GM12892 (cell line): ENCODE measurements around the gene BAIAP3. TPM values are rescaled to one million over a fixed set of nuclear protein-coding genes. Genes with fewer than 3 reads are reported as not detected.

Experiments used
- DNase-seq: peaks from one replicate; pipeline ENCODE4 v3.0.0; 2011; ENCODE audit not compliant: insufficient read length
- FAIRE-seq: peaks from 2 replicates; lab custom pipeline; 2011; peaks lifted over from hg19 to GRCh38; lab: Jason Lieb, UNC
- POLR2A ChIP-seq: IDR thresholded peaks from 2 replicates; pipeline ENCODE4 v1.6.1; 2011; ENCODE audit warnings: low read depth, low read length, control low read depth
- POLR2AphosphoS5 ChIP-seq: IDR thresholded peaks from 2 replicates; pipeline ENCODE4 v1.6.1; 2011; ENCODE audit warnings: low read depth, low read length, control low read depth
- TAF1 ChIP-seq: IDR thresholded peaks from 2 replicates; pipeline ENCODE4 v1.6.1; 2011; ENCODE audit warnings: low read depth, mild to moderate bottlenecking, control low read depth, low read length, borderline replicate concordance
- polyA plus RNA-seq: library from polyadenylated mRNA; unstranded; fragments of >200 nt; gene quantifications from one replicate; pipeline ENCODE4 v1.2.1, GENCODE V29; 2012; ENCODE audit warnings: missing spikeins, inconsistent platforms; ENCODE audit not compliant: missing spikeins

BAIAP3 gene, protein sequence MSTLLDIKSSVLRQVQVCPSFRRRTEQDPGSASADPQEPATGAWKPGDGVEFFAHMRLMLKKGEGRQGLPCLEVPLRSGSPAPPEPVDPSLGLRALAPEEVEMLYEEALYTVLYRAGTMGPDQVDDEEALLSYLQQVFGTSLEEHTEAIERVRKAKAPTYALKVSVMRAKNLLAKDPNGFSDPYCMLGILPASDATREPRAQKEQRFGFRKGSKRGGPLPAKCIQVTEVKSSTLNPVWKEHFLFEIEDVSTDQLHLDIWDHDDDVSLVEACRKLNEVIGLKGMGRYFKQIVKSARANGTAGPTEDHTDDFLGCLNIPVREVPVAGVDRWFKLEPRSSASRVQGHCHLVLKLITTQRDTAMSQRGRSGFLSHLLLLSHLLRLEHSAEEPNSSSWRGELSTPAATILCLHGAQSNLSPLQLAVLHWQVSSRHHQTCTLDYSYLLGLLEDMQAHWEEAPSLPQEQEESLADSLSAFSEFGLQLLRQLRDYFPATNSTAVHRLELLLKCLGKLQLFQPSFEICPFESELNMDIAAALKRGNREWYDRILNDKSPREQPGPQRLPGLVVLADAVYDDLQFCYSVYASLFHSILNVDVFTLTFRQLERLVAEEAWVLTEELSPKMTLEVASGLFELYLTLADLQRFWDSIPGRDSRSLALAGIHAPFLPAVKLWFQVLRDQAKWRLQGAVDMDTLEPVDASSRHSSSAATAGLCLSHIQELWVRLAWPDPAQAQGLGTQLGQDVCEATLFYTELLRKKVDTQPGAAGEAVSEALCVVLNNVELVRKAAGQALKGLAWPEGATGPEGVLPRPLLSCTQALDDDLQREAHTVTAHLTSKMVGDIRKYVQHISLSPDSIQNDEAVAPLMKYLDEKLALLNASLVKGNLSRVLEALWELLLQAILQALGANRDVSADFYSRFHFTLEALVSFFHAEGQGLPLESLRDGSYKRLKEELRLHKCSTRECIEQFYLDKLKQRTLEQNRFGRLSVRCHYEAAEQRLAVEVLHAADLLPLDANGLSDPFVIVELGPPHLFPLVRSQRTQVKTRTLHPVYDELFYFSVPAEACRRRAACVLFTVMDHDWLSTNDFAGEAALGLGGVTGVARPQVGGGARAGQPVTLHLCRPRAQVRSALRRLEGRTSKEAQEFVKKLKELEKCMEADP
- polyA plus RNA-seq = 0.36 TPM

DNA sequence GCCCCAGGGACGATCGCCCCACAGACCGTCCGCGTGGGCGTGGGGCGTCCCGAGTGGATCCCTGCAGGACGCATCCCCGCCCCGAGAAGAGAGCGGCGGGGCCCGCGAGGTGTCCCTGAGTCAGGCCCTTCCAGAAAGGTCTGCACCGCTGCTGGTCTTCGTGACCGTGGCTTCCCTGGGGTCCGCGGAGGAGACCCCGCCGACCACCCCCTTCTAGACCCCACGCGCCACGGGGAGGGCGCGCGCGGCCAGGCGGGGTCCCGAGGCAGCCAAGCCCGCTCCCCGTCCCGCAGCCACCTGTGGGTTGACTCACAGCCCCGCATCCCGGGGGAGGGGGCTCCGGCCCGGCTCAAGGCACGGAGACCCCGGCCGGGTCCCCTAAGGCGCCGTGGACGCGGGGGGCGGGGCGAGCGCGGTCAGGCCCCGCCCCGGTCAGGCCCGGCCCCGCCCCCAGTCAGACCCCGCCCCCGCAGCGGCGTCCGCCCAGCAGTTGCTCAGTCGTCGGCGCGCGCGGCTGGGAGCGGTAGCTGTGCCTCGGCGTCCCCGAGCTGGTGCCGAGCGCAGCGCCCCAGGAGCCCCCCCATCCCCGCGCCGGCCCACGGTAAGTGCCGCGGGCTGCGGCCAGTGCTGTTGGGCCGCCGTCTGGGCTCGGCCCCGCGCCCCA is at the start of gene BAIAP3:
TSS of gene BAIAP3 (plus strand) at position 497 of the 664 bp plus-strand sequence. CDS start 4,905 bp downstream, outside the sequence.
- FAIRE-seq (no peak), DNase-seq (peak; percentile 64)
- TF ChIP-seq POLR2AphosphoS5 (no peak), POLR2A (no peak), TAF1 (no peak)

DNA sequence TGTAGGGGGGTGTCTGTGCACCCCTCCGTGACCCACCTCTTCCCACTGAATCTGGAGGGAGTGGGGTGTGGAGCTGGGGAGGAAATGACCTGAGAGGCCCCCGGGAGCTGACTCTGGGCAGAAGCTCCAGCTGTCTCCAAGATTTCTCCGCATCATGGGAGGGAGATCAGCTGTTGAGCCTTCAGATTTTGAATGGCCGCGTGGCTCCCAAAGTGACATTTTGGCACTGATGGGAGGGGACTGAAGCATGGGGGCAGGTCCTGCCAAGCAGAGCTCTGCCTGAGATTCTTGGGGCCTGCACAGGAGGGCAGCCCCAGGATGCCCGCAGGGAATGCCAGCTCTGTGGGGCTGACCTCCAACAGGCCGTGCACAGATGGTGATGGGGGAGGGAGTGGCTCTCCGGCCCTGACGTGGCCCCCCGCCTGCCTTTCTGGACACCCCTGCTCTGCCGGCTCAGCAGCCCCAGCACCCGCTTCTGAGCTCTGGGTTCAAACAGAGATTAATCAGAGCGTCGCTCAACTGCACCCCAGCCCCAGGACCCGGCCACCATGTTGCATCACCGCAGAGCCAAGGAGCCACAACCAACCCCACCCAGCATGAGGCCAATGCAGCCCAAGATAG is 49.3 kb upstream of the BAIAP3 start:
- TF ChIP-seq POLR2AphosphoS5 = no peak
- TF ChIP-seq POLR2A = no peak
- TF ChIP-seq TAF1 = no peak
- DNase-seq = no peak
- no peak for FAIRE-seq

DNA sequence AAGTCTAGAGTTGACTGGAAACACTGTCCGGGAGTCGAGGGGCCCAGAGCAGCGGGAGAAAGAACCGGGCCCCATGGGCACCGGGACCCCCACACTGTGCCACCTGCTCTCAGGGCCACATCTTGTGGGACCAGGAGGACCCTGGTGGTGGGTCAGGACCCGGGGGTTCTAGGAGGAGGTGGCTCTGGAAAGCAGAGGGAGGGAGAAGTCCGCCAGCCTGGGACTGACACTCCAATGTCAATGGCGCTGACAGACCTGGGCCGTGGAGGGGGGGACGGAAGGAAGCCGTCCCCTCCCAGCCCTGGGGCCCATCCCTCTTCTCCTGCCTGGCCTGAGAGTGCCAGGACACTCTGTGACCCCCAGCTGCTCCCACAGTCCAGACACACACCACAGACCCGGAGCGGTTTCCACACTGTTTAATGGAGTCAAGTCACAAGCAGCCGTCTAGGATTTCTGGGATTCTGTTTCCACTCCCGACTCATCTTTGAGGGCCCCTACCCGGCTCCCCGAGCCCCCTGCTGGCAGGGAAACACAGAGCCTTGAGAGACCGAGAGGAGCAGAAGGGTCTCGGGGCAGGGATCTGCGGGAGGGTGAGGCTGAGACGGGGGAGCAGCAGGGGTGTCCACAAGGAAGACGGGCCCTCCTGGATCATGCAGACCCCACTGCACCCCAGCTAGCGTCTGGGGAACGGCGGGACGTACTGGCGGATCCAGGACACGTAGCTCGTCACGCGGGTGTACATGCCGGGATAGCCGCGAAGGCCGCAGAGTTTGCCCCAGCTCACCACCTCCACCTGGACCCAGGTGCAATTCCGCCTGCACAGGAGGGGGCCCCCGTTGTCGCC is 47.6 kb upstream of the BAIAP3 start:
- DNase-seq (no peak), FAIRE-seq (no peak)
- no peak for TF ChIP-seq POLR2AphosphoS5
- TF ChIP-seq TAF1 = no peak
- no peak for TF ChIP-seq POLR2A

DNA sequence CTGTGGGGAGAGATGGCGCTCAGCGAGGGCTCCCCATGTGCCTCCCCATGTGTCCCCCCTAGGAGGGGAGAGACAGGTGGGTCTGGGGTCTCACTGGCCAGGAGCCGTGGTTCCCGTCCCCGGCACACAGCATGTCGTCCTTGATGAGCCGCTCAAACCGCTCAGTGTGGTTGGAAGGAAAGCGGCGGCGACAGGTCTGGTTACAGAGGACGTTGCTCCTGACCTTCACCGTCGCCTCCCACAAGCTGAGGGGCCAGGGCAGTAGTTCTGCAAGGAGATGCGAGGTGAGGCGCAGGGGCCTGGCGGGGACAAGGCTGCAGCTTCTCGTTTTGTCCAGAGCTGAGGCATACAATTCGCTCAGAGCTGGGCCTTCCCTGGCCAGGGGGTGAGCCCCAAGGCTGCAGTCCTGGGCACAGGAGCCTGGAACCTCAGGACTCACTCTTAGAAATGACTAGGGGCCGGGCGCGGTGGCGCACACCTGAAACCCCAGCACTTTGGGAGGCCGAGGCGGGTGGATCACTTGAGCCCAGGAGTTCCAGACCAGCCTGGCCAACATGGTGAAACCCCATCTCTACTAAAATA is 46.8 kb upstream of the BAIAP3 start:
- DNase-seq = no peak
- FAIRE-seq = no peak
- TF ChIP-seq POLR2A = no peak
- no peak for TF ChIP-seq POLR2AphosphoS5
- TF ChIP-seq TAF1 = no peak

DNA sequence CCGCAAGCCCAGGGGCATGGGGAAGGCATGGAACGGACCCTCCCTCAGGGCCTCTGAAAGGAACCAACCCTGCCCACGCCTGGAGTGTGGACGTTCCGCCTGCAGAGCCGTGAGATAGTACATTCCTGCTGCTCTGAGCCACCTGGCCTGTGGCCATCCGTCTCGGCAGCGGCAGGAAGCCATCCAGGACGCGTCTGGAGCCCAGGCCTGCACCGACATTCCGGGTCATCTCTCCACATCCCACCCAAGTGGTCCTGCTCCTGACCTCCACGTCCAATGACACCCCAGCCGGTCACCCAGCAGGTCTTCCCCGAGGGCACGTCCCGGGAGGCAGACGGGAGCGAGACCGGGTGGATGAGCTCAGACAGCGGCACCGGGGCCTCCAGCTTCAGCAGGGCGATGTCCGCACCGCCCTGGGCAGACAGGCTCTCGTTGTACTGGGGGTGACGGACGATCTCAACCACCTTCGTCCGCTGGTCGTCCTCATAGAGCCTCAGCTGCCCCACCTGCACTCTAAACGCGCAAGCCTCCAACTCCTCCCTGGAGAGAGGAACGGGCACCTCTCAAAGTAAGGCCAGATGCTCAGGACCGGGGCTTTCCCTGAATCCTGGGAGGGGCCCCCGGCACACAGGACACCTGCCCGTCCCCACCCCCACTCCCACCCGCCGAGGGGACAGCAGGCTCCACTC is 45.3 kb upstream of the BAIAP3 start:
- FAIRE-seq = no peak
- DNase-seq = no peak
- TF ChIP-seq TAF1 (no peak), POLR2AphosphoS5 (no peak), POLR2A (no peak)

DNA sequence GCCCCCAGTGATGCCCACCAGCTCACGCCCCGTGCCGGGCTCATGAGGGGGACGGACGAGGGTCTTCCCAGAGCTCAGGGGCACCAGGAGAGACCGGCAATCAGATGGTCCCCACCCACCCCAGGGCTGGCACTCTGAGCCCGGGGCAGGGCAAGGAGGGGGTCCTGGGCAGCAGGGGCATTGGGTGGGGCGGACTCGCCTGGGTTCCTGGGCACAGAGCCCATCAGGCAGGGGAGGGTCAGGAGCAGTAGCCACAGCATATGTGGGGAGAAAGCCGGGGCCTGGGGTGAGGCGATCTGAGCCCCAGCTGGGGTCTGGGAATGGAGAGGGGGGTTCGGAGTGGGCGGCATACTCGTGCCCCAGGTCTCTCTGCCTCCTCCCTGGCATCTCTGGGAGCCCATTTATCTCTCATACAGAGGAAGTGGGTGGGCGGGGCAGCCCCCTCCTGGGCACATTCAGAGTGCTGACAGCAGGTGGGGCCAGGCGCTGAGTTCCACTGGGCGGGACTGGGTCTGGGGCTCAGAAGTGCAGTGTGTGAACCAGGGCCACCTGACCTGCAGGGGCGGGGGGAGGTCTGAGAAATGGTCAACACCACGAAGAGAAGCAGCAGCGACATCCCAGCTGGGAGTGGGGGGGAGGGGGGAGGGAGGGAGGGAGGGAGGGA is 44.5 kb upstream of the BAIAP3 start:
- DNase-seq = no peak
- no peak for FAIRE-seq
- TF ChIP-seq POLR2A (no peak), POLR2AphosphoS5 (no peak), TAF1 (no peak)

DNA sequence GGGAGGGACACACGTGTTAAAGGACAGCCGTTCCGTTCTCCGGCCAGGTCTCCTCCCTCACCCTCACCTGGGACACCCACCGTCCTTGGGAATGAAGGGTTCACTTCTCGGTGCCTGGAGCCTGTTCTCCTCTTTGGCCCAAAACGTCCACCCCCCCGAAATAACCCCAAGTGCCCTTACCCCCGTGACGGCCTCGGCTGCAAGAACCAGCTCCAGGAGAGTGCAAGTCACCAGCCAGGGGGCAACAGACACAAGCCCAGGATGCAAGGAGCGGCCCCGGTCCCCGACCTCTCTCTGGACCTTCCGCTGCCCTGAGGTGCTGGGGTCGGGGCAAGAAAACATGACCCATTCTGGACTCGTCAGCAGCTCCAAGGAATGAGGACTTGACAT is 44.0 kb upstream of the BAIAP3 start:
- FAIRE-seq = no peak
- no peak for DNase-seq
- TF ChIP-seq POLR2A (no peak), TAF1 (no peak), POLR2AphosphoS5 (no peak)

DNA sequence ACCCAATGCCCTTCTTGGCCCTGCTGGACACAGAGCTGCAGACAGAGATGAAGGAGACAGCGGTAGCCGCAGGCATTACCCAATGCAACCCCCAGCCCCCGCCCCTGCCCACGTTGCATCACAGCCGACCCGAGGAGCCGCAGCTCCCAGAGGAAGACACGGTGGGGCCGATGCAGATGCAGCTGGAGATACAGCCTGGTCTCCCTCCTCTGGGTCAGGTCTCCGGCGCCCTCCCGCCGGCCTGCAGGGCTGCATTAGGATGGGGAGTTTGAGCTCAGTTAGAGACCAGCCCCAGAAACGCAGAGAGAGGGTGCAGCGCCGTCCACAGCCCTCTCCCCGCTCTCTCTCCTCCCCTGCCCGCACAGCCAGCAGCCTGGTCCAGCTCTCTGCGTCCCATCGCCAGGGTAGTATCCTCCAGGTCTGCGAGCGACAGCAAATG is 43.4 kb upstream of the BAIAP3 start:
- FAIRE-seq = no peak
- no peak for DNase-seq
- TF ChIP-seq POLR2AphosphoS5 = no peak
- no peak for TF ChIP-seq POLR2A
- no peak for TF ChIP-seq TAF1
